Hepatocyte (in vitro differentiated cells): Measurements from ENCODE around the gene KAT7.

Experiments used
- EZH2phosphoT487 ChIP-seq: fragments of 200-600 bp; sonication (generic); IDR thresholded peaks from one replicate; pipeline ENCODE4 v1.6.1; 2018; ENCODE audit warnings: antibody characterized with exemption, mild to moderate bottlenecking, low read depth, moderate library complexity; ENCODE audit not compliant: unreplicated experiment, severe bottlenecking
- TF ChIP-seq, protein P1 (sequence below): fragments of 200-600 bp; sonication (generic); IDR thresholded peaks from 2 replicates; pipeline ENCODE4 v1.5.1; 2016; ENCODE audit warnings: antibody characterized with exemption, mild to moderate bottlenecking; ENCODE audit not compliant: poor library complexity

DNA sequence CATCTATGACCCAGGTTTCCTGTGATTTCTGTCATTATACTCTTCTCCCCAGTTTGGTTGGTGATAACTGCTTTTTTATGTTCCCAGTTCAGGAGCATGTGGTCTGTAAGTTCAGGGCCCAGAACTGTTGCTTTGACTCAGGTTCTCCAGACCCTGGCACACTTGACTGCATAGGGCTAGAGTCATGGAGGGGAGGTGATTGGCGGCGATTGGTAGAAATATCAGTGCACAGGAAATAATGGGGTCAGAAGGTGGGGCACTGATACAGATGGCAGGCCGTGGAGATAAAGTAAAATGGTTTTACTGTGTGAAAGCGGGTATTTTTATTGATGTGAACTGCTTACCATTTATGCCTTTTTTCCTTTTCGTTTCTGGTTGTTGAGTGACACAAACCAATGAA lies 30.7 kb downstream of the KAT7 start:
- no peak for TF ChIP-seq EZH2phosphoT487
- TF ChIP-seq, protein P1, sequence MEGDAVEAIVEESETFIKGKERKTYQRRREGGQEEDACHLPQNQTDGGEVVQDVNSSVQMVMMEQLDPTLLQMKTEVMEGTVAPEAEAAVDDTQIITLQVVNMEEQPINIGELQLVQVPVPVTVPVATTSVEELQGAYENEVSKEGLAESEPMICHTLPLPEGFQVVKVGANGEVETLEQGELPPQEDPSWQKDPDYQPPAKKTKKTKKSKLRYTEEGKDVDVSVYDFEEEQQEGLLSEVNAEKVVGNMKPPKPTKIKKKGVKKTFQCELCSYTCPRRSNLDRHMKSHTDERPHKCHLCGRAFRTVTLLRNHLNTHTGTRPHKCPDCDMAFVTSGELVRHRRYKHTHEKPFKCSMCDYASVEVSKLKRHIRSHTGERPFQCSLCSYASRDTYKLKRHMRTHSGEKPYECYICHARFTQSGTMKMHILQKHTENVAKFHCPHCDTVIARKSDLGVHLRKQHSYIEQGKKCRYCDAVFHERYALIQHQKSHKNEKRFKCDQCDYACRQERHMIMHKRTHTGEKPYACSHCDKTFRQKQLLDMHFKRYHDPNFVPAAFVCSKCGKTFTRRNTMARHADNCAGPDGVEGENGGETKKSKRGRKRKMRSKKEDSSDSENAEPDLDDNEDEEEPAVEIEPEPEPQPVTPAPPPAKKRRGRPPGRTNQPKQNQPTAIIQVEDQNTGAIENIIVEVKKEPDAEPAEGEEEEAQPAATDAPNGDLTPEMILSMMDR, result no peak
